Esophagus squamous epithelium (tissue), 4 donors: ENCODE data around the gene HYAL3.

ENCODE experiments used
- CTCF ChIP-seq, 6 experiments: fragments of 450-650 bp in 4 of 6; fragments of 200-600 bp in 2 of 6; sonication (generic) in 2 of 6; IDR thresholded peaks; one replicate each; pipeline ENCODE4 v1.5.1; 2016 to 2019; ENCODE audit warnings: antibody characterized with exemption in 6 of 6, mild to moderate bottlenecking in 4 of 6, moderate library complexity in 4 of 6
- POLR2A ChIP-seq, 4 donors: fragments of 450-650 bp; IDR thresholded peaks; one replicate each; pipeline ENCODE4 v1.6.1; 2017; ENCODE audit warnings: antibody characterized with exemption in 4 of 4, mild to moderate bottlenecking in 4 of 4, moderate library complexity in 3 of 4

GRCh38 chr3:50255251-50255615 lies 44.0 kb downstream of the HYAL3 start:
- TF ChIP-seq CTCF (IDR thresholded peaks at IDR 0.05) = no peak
- no peak for TF ChIP-seq POLR2A (IDR thresholded peaks at IDR 0.05)
